Natural killer cell (primary cell): Measurements from ENCODE around the gene BEND7. TPM values are rescaled to one million over a fixed set of nuclear protein-coding genes. Genes with fewer than 3 reads are reported as not detected.
"Not testable (repeated sequence)": the region's sequence is repeated elsewhere in the genome, so short reads cannot be mapped to it uniquely, and the experiment has no call there.

Source experiments
- ATAC-seq, 3 donors: fragments of 150-1000 bp in 2 of 3; fragments of 200-7000 bp in 1 of 3; cut with Tn5 transposase; 1 replicate in 1 of 3; 2 replicates in 2 of 3; pipeline ENCODE4 v1.10.0; 2021; ENCODE audit warnings: mild to moderate bottlenecking in 2 of 3, moderate library complexity in 2 of 3
- DNase-seq, 2 donors: peaks; one replicate each; pipeline versions ENCODE4 v3.0.0 to v3.0.0-alpha.2; 2013 to 2021; ENCODE audit warnings: mixed read lengths in 1 of 2
- H3K27ac ChIP-seq: one replicate; pipeline ENCODE4 v1.5.1; 2013; ENCODE audit warnings: mild to moderate bottlenecking, low read length
- H3K27me3 ChIP-seq: one replicate; pipeline ENCODE4 v1.6.1; 2013; ENCODE audit warnings: low read length; ENCODE audit not compliant: control insufficient read depth, insufficient read depth
- H3K36me3 ChIP-seq: one replicate; pipeline ENCODE4 v1.6.1; 2013; ENCODE audit warnings: low read length; ENCODE audit not compliant: control insufficient read depth, insufficient read depth
- H3K4me1 ChIP-seq: one replicate; pipeline ENCODE4 v1.6.1; 2013; ENCODE audit warnings: low read length; ENCODE audit not compliant: control insufficient read depth, insufficient read depth
- H3K4me3 ChIP-seq: one replicate; pipeline ENCODE4 v1.5.1; 2013; ENCODE audit warnings: low read length
- H3K9me3 ChIP-seq: one replicate; pipeline ENCODE4 v1.6.1; 2013; ENCODE audit warnings: low read length; ENCODE audit not compliant: control insufficient read depth, insufficient read depth
- H3K27ac Mint-ChIP-seq, 2 donors: one replicate each; pipeline ENCODE4 v1.8.0; 2022; ENCODE audit warnings: mild to moderate bottlenecking in 2 of 2, mixed read lengths in 2 of 2, moderate library complexity in 1 of 2
- H3K27me3 Mint-ChIP-seq, 2 donors: one replicate each; pipeline ENCODE4 v1.8.0; 2022; ENCODE audit warnings: low read depth in 2 of 2, mixed read lengths in 2 of 2
- H3K36me3 Mint-ChIP-seq: one replicate; pipeline ENCODE4 v1.8.0; 2022; ENCODE audit warnings: mixed read lengths
- H3K4me1 Mint-ChIP-seq, 2 donors: one replicate each; pipeline ENCODE4 v1.8.0; 2022; ENCODE audit warnings: mixed read lengths in 2 of 2
- H3K4me3 Mint-ChIP-seq: one replicate; pipeline ENCODE4 v1.8.0; 2022; ENCODE audit warnings: mild to moderate bottlenecking, moderate library complexity, mixed read lengths
- H3K9me3 Mint-ChIP-seq, 2 donors: one replicate each; pipeline ENCODE4 v1.8.0; 2022; ENCODE audit warnings: mixed read lengths in 2 of 2
- CTCF ChIP-seq: fragments of 200-600 bp; IDR thresholded peaks from one replicate; pipeline ENCODE4 v1.8.0; 2022; ENCODE audit warnings: antibody characterized with exemption
- WGBS: methylation state at CpG from one replicate; pipeline ENCODE4 v1.1.7; 2013; ENCODE audit warnings: missing lambda C conversion rate; ENCODE audit not compliant: insufficient coverage; 5-methylcytosine and 5-hydroxymethylcytosine counted together
- intact Hi-C: fragments of 100-400 bp; cut with micrococcal nuclease; formaldehyde crosslinking; loops from one replicate; pipeline ENCODE4 v1.14.2; 2022
- total RNA-seq, 4 donors: library from RNA; stranded (reverse); fragments of 120-200 nt in 1 of 4; gene quantifications; one replicate each; pipeline versions ENCODE4 v1.2.3 to v1.2.4, GENCODE V29; 2013 to 2022

Gene BEND7
- total RNA-seq, 3 donors from 2014 or later (not counting 1 experiment from before 2014, with no cell fraction given): 0.38 TPM; not detected in 2

- H3K27me3 ChIP-seq: peaks cover 4% of the 10 kb centered on the region
- H3K36me3 ChIP-seq: no peaks in the 10 kb centered on the region
- Mint-ChIP-seq H3K36me3 (no peaks in the 10 kb centered on the region), H3K4me1 (peaks cover 7 to 14% of the 10 kb centered on the region in 2 donors), H3K27me3 (peaks cover 26 to 58% of the 10 kb centered on the region in 2 donors), H3K4me3 (peak overlapping the region; percentile 58), H3K27ac (no peak overlapping the region), H3K9me3 (no peaks in the 10 kb centered on the region)
- H3K27ac ChIP-seq: no peak overlapping the region
- H3K9me3 ChIP-seq: no peaks in the 10 kb centered on the region
- DNase-seq (peak in 1 of 2 donors; percentile 11), ATAC-seq (peak in 1 of 3 donors; percentile 10)
- TF ChIP-seq CTCF: no peak
- no peak overlapping the region for H3K4me3 ChIP-seq
- intact Hi-C loops: loop anchor here (1.0 kb wide), 1 partner anchor 67 kb away; no protein-coding TSS in a partner anchor
- peaks cover 13% of the 10 kb centered on the region for H3K4me1 ChIP-seq
- WGBS: 17% methylated on average over 27 of the region's 29 CpGs
Observed at GRCh38 chr10:13439313-13440184, 89.3 kb downstream of the BEND7 start.

GRCh38 chr10:13437026-13437555 is 91.7 kb downstream of the BEND7 start:
- TF ChIP-seq CTCF: no peak
- WGBS: 90% methylated on average over 16 of the region's 16 CpGs
- H3K4me1 Mint-ChIP-seq: peaks cover 7 to 14% of the 10 kb centered on the region in 2 donors

GRCh38 chr10:13427943-13428342 is 100.9 kb downstream of the BEND7 start:
- H3K4me1 ChIP-seq, H3K27ac Mint-ChIP-seq, H3K4me3 Mint-ChIP-seq, H3K36me3 ChIP-seq, H3K4me3 ChIP-seq, DNase-seq, H3K4me1 Mint-ChIP-seq, H3K27ac ChIP-seq, H3K36me3 Mint-ChIP-seq, H3K9me3 ChIP-seq, ATAC-seq, intact Hi-C loops, H3K27me3 ChIP-seq, H3K9me3 Mint-ChIP-seq: not testable (repeated sequence)
- WGBS: 92% methylated on average over 8 of the region's 8 CpGs
- H3K27me3 Mint-ChIP-seq: peaks cover 7 to 22% of the 10 kb centered on the region in 2 donors

More at GRCh38 chr10:13437026-13437555, 91.7 kb downstream of the BEND7 start:
- no peak for ATAC-seq
- Mint-ChIP-seq H3K36me3 (no peaks in the 10 kb centered on the region), H3K27me3 (peaks cover 25 to 46% of the 10 kb centered on the region in 2 donors), H3K27ac (no peak overlapping the region), H3K4me3 (no peak overlapping the region), H3K9me3 (no peaks in the 10 kb centered on the region)
- no peaks in the 10 kb centered on the region for H3K9me3 ChIP-seq
- H3K27me3 ChIP-seq: peaks cover 4% of the 10 kb centered on the region
- intact Hi-C loops: no loop called here
- no peaks in the 10 kb centered on the region for H3K36me3 ChIP-seq
- no peak for DNase-seq
- no peak overlapping the region for H3K27ac ChIP-seq
- H3K4me3 ChIP-seq: no peak overlapping the region
- H3K4me1 ChIP-seq: peaks cover 13% of the 10 kb centered on the region

- H3K4me3 Mint-ChIP-seq: no peak overlapping the region
- DNase-seq (no peak), ATAC-seq (no peak)
- intact Hi-C loops: no loop called here
- H3K9me3 Mint-ChIP-seq: no peaks in the 10 kb centered on the region
- Histone ChIP-seq H3K4me3 (no peak overlapping the region), H3K27me3 (no peaks in the 10 kb centered on the region), H3K9me3 (no peaks in the 10 kb centered on the region), H3K4me1 (no peaks in the 10 kb centered on the region), H3K27ac (no peak overlapping the region), H3K36me3 (no peaks in the 10 kb centered on the region)
- H3K36me3 Mint-ChIP-seq: no peaks in the 10 kb centered on the region
- no peak overlapping the region for H3K27ac Mint-ChIP-seq
- H3K27me3 Mint-ChIP-seq: peaks cover 7 to 28% of the 10 kb centered on the region in 2 donors
- 83% methylated on average over 1 of the region's 4 CpGs for WGBS
- no peak for TF ChIP-seq CTCF
- no peaks in the 10 kb centered on the region for H3K4me1 Mint-ChIP-seq
Observed at GRCh38 chr10:13425397-13425796, 103.4 kb downstream of the BEND7 start.
